ENCODE measurements around the gene DACH2.

DNA sequence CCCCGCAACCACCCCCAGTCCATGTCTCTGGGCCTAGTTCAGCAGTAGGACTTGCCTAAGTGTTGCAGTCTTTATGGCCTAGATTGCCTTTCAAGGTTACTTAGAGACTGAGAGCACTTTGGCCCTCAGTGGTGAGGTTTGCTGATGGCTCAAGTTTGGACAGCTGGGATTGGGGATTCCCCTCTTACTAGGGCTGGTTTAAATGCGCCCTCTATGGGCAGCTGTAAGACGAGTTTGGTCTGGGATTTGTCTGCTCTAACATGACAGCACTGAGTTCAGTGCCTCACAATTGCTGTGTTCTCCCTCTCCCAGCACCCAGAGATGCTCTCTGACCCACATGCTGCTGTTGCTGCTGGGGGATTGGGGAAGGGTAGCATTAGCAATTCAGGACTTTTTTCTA lies 23.1 kb downstream of the DACH2 start:
- TF ChIP-seq, protein P1, sequence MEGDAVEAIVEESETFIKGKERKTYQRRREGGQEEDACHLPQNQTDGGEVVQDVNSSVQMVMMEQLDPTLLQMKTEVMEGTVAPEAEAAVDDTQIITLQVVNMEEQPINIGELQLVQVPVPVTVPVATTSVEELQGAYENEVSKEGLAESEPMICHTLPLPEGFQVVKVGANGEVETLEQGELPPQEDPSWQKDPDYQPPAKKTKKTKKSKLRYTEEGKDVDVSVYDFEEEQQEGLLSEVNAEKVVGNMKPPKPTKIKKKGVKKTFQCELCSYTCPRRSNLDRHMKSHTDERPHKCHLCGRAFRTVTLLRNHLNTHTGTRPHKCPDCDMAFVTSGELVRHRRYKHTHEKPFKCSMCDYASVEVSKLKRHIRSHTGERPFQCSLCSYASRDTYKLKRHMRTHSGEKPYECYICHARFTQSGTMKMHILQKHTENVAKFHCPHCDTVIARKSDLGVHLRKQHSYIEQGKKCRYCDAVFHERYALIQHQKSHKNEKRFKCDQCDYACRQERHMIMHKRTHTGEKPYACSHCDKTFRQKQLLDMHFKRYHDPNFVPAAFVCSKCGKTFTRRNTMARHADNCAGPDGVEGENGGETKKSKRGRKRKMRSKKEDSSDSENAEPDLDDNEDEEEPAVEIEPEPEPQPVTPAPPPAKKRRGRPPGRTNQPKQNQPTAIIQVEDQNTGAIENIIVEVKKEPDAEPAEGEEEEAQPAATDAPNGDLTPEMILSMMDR (conservative IDR thresholded peaks at IDR 0.05; ENCODE audit: low read length): no peak; the same call in 1 of the 2 replicates
- no peak for TF ChIP-seq EZH2phosphoT487 (IDR thresholded peaks at IDR 0.05; ENCODE audit: borderline replicate concordance)

All from Loucy (cell line).